GM19467 (cell line): ENCODE results near the gene FRMD5.

Source experiments
- ATAC-seq: cut with Tn5 transposase; IDR thresholded peaks from one replicate; pipeline ENCODE4 v1.9.1; 2021; ENCODE audit warnings: mild to moderate bottlenecking, moderate library complexity; ENCODE audit not compliant: unreplicated experiment

FRMD5 gene

DNA sequence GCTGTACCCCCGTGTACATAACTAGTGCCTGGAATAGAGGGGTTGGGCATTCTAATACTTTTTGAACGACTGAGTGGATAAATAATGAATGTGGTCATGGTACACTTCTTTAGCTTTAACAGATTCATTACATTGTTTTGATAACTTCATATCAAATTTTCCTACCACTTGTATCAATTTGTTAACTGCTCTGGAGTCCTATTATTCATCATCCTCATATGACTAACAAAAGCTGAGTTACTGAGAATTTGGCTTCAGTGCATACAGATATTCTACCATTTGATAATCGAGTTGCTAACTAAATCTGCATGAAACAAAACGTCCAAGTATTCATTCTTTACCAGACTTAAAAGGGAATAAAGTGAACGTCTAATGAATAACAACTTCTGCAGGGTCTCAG is 31.7 kb downstream of the FRMD5 start:
- no peak for ATAC-seq

DNA sequence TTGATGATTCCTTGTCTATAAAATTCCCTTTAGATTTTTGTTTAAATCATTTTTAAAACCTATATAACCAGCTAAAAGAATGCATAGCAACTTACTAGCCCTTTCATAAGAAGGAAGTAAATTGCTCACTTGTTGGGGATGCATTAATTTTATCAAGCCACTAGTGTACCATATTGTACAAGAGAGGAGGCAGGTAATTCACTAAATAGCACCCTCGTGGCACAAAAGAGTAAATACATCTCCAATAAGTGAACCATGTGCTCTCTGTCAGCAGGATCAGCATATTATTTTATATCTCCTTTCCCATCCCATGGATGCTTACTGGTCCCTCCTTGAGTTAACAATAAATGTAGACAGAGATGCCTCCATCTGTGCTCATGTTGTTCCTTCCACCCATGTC is 34.3 kb downstream of the FRMD5 start:
- ATAC-seq = no peak

- ATAC-seq = no peak
Measured at GRCh38 chr15:44159492-44159891, 35.6 kb downstream of the FRMD5 start.

DNA sequence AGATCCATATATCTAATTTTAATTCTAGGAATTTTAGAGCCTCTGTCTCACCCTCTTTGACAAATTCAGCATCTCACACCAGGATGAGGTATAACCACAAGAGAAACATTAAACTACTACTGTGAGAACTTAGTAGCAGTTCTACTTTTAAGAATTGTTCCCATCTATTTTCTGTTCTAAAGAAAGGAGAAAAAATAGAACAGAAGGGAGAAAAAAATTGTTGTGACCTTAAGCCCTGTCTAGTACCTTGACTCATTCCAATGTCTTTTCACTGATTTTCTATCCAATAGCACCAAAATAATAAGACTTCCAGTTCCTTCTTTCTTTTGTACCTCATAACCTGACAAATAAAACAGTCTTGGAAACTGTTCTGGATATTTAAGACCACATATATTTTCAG is 37.0 kb downstream of the FRMD5 start:
- no peak for ATAC-seq

DNA sequence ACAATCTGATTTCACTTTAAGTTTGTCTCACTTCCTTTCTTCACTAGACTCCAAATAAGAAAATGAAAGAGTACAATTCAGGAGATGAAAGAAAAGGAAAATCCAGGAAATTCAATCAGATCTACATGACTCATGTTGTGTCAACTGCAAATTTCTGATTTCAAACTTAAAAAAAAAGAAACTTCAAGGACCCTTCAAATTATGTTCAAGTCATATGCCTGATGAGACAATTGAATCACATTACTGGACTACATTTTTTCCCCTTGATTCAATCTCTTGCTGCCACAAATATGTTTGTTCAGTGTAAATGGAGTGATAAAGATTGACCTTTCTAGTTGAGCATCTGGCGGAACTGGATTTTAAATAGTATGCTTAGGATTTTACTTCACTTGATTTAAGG is 37.4 kb downstream of the FRMD5 start:
- ATAC-seq = no peak

DNA sequence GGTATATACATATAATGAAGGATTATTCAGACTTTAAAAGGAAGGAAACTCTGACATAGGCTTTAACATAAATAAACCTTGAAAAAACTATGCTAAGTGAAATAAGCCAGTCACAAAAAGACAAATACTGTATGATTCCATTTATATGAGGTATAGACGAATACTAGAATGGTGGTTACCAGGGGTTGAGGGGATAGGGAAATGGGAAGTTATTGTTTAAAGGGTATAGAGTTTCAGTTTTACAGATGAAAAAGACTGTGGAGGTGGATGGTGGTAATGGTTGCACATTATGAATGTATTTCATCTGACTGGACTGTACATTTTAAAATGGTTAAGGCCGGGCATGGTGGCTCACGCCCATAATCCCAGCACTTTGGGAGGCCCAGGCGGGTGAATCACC is 41.7 kb downstream of the FRMD5 start:
- no peak for ATAC-seq

- no peak for ATAC-seq
Measured at GRCh38 chr15:44149224-44149623, 45.8 kb downstream of the FRMD5 start.

DNA sequence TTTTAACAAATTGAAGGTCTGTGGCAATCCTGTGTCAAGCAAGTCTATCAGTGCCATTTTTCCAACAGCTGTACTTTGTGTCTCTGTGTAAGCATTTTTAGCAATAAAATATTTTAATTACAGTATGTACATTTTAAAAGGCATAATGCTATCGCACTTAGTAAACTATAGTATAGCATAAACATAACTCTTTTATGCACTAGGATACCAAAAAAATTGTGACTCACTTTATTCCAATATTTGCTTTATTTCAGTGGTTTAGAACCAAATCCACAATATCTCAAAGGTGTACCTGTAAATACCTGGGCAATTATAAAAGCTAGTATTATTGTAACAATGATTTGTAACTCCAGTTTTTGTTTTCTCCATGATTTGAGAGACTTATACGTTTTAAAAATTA is 46.5 kb downstream of the FRMD5 start:
- ATAC-seq = no peak

DNA sequence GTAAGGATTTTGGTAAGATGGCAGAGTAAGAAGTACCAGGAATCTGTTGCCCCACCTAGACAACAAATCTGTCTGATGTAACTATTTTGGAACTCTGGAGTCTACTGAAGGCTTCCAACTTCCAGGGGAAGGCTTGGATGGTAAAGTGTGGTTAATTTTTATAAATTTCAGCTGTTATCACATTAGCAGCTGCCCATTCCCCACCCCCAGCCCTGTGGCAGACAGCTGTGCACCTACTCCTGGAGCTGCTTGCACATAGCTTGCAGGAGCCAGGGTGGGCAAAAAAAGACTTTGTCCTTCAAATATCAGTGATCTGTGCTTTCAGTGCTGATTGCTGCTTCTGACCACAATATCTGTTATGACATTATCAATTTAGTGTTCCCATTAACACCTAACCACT is 47.4 kb downstream of the FRMD5 start:
- no peak for ATAC-seq

DNA sequence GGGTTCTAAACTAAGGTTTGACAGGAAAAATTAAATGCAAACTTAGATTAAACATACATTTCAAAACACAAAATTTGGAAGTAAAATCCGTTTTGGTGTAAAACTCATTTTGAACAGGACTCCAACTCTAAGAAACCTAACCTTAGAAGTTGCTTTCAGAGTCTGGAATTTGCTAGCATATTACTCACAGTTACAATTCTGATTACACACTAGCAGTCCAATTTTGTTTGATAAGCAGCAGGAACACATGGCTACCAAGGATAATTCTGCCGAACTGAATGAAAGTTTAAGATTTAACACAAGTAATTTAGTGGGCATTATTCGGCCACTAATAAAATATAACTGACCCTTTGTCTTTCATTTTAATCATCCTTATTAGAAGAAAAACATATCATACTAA is 49.6 kb downstream of the FRMD5 start:
- no peak for ATAC-seq

DNA sequence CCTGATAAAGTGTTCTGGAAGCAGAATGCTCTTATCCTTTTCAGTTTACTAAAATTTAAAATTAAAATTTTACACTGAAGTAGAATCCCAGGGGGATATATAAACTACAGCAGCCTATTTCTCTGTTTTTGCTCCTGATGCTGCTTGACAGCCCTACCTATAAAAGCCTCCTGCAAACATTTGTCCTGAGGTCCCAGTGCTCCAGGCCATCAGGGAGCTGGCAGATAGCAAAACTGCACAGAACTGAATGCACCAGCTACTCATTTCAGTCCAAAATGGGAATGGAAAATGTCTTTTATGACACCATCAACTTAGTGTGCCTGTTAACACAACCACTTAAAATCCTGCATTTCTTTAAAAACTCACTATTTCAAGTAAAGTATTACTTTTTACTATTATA is 50.1 kb downstream of the FRMD5 start:
- ATAC-seq = no peak

DNA sequence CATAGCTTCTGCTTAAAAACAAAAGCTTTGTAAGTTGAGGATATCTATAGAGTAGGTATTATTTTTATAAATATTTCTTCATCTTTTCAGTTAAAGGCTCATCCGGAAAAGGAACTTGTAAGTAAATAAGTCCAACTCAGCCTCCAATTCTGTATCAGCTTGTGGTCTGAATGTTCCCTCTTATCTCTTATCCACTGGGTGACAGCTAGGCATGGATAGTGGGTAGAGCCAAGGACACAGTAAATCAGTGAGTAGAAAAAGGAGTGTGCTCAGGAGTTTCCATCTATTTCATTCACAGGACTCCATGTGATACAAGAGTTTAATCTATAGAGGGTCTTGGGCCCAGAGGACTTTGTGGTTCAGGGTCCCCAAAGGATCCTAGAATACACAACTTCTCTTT is 50.9 kb downstream of the FRMD5 start:
- ATAC-seq = no peak

GRCh38 chr15:44137750-44138149 is 57.3 kb downstream of the FRMD5 start:
- ATAC-seq = no peak

DNA sequence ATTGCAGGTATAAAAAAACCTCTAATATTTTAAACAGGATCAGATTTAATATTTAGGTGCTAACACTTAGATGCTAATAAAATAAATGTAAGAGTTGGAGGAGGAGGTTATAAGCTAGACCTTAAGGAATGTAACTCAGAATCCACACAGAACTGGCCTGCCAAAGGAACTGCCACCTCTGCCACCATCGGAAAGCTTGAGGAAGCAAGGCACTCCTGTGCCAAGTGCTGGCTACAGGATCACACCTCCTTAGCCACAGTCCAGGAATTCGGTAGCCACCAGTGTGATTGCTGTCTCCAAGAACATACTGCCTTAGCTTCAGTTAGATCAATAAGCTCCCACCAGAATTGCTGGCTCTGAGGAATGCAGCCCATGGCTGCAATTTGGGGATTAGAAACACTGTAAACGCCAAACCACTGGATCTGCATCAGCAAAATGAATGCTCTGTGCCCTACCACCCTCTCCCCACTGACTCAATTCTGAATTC is 58.0 kb downstream of the FRMD5 start:
- ATAC-seq = no peak

DNA sequence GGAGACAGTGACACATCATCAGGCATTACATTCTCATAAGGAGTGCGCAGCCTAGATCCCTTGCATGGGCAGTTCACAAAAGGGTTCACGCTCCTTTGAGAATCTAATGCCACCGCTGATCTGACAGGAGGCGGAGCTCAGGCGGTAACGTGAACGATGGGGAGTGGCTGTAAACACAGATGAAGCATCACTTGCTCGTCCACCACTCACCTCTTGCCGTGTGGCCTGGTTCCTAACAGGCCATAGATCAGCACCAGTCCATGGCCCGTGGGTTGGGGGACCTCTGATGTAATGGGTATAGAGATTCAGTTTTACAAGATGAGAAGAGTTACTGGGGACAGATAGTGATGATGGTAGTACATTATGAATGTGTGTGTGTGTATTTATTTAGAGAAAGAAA is 63.0 kb downstream of the FRMD5 start:
- no peak for ATAC-seq

GRCh38 chr15:44130778-44131177 is 64.3 kb downstream of the FRMD5 start:
- ATAC-seq = no peak

GRCh38 chr15:44129911-44130310 is 65.2 kb downstream of the FRMD5 start:
- no peak for ATAC-seq

- ATAC-seq = no peak
Measured at GRCh38 chr15:44128443-44128842, 66.6 kb downstream of the FRMD5 start.

DNA sequence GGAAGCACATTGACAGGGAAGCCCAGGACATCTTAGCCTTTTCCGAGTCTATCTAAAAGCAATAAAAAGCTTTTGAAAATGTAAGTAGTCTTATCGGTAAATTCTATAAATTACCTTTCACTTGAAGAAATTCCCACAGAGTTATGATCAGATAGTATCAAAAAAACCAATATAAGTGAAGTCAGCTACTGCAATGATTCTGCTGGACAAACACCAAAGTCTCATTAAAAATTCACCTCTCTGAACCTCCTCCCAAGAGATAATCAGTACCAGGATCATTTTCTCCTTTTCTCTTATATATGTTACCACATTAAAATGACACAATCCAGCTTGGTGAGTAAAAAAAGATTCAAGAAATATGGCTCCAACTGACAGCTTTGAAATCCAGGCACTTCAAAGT is 69.2 kb downstream of the FRMD5 start:
- no peak for ATAC-seq

GRCh38 chr15:44102675-44103254 is 92.3 kb downstream of the FRMD5 start:
- ATAC-seq = no peak

DNA sequence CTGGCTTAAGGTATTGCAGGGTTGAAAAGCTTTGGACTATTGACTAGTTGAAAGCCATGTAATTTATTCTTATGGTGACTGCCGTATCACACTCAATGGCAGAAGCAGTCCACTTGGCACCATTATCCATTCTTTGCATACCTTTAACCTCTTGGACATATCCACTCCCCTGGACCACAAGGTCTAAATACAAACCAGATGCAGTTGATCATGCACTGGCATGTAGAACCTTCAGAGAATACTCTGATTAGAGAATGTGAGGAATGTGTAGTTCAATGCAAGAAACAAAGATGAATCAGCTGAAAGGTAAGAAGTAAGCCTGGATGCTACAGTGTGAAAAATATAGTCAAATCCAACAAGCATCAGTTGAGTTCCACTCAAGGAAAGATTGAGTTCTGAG is 93.1 kb downstream of the FRMD5 start:
- no peak for ATAC-seq

DNA sequence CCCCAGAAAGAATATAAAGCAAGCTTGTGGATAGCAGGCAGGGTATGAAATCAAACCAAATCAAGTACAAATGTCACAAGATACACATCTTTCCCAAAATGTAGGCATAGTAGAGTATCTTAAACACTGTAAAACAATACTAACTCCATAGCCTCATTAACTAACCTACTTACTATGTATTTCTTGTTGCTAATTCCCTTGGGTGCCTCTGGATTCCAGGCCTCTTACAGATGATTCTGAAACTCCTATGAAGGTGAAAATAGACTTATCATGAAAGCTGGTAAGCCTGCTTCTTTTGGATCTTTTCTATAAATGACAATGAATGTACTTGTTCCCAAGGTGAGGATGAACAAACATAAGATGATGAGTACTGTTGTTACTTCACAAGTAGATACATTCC is 93.8 kb downstream of the FRMD5 start:
- ATAC-seq = no peak

GRCh38 chr15:44099671-44100070 is 95.4 kb downstream of the FRMD5 start:
- ATAC-seq = no peak

DNA sequence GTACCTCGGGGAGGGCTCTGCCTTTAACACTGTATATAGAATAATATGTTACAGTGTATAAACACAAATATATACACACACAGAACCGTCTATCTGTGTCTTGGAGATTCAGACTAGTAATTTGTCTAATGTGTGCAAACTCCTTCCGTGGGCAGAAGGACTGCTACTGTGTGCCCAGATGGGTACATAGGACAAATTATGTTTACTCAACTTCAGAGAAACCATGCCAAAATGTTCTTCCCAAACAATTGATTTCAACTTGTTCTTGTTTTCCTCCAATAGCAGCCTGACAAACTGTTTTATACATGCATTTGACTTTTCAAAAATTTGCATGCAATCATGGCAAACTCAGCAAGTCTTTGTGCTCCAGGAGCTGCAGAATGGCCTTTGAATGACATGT is 97.5 kb downstream of the FRMD5 start:
- ATAC-seq = no peak
